ENCODE measurements around the gene GORASP1. TPM values are rescaled to one million over a fixed set of nuclear protein-coding genes. Genes with fewer than 3 reads are reported as not detected.
A peak's percentile ranks its signal among the peaks of the same experiment; 100 is the strongest.

The GORASP1 gene
- total and polyA plus RNA-seq, 2 donors (not counting 1 experiment from before 2014, with no cell fraction given): 32.1 to 37.5 TPM

- H4K20me1 ChIP-seq (ENCODE audit: control insufficient read depth, extremely low read depth, insufficient read depth, low read length): no peaks in the 10 kb centered on the region
- H3K4me1 ChIP-seq (ENCODE audit: control insufficient read depth, extremely low read depth, insufficient read depth, low read length): no peaks in the 10 kb centered on the region
- no peak overlapping the region for H3K4me3 ChIP-seq (replicated peaks in 1 of 4; ENCODE audit: control extremely low read depth in 1 of 4, insufficient read depth in 1 of 4, low read depth in 3 of 4, low read length in 4 of 4)
- H3K9ac ChIP-seq (ENCODE audit: insufficient read depth, low read length): no peak overlapping the region
- H3K27ac ChIP-seq (ENCODE audit: insufficient read depth, low read length): no peak overlapping the region
- H3K4me2 ChIP-seq (ENCODE audit: extremely low read depth, insufficient read depth, low read length): no peak overlapping the region
- TF ChIP-seq EZH2 (IDR thresholded peaks at IDR 0.05; ENCODE audit: low read length, missing control alignments) (no peak), CTCF (conservative IDR thresholded peaks at IDR 0.05 in 1 of 2, IDR thresholded peaks at IDR 0.05 in 1 of 2; ENCODE audit: low read depth in 1 of 2, low read length in 2 of 2) (no peak)
- no peak overlapping the region for H2AFZ ChIP-seq (ENCODE audit: low read length)
- peaks cover 9% of the 10 kb centered on the region for H3K36me3 ChIP-seq (ENCODE audit: control insufficient read depth, insufficient read depth, low read length)
- no peaks in the 10 kb centered on the region for H3K27me3 ChIP-seq (ENCODE audit: control insufficient read depth, insufficient read depth, low read length)
- DNase-seq (ENCODE audit: low read depth in 2 of 2): peak; percentile 5 to 32
- no peaks in the 10 kb centered on the region for H3K79me2 ChIP-seq (ENCODE audit: control insufficient read depth, insufficient read depth, low read length)
- no peaks in the 10 kb centered on the region for H3K9me3 ChIP-seq (ENCODE audit: control insufficient read depth, insufficient read depth, low read depth, low read length)
Observed at GRCh38 chr3:39088889-39089288, 18.5 kb downstream of the GORASP1 start.

- no peak overlapping the region for H3K4me2 ChIP-seq (ENCODE audit: extremely low read depth, insufficient read depth, low read length)
- H3K4me3 ChIP-seq (replicated peaks in 1 of 4; ENCODE audit: control extremely low read depth in 1 of 4, insufficient read depth in 1 of 4, low read depth in 3 of 4, low read length in 4 of 4): no peak overlapping the region
- no peaks in the 10 kb centered on the region for H4K20me1 ChIP-seq (ENCODE audit: control insufficient read depth, extremely low read depth, insufficient read depth, low read length)
- H2AFZ ChIP-seq (ENCODE audit: low read length): no peak overlapping the region
- H3K9ac ChIP-seq (ENCODE audit: insufficient read depth, low read length): no peak overlapping the region
- no peaks in the 10 kb centered on the region for H3K4me1 ChIP-seq (ENCODE audit: control insufficient read depth, extremely low read depth, insufficient read depth, low read length)
- no peaks in the 10 kb centered on the region for H3K79me2 ChIP-seq (ENCODE audit: control insufficient read depth, insufficient read depth, low read length)
- DNase-seq (ENCODE audit: low read depth in 2 of 2): no peak
- TF ChIP-seq CTCF (conservative IDR thresholded peaks at IDR 0.05 in 1 of 2, IDR thresholded peaks at IDR 0.05 in 1 of 2; ENCODE audit: low read depth in 1 of 2, low read length in 2 of 2) (no peak), EZH2 (IDR thresholded peaks at IDR 0.05; ENCODE audit: low read length, missing control alignments) (no peak)
- H3K27ac ChIP-seq (ENCODE audit: insufficient read depth, low read length): no peak overlapping the region
- no peaks in the 10 kb centered on the region for H3K9me3 ChIP-seq (ENCODE audit: control insufficient read depth, insufficient read depth, low read depth, low read length)
- H3K27me3 ChIP-seq (ENCODE audit: control insufficient read depth, insufficient read depth, low read length): no peaks in the 10 kb centered on the region
- H3K36me3 ChIP-seq (ENCODE audit: control insufficient read depth, insufficient read depth, low read length): peaks cover 9% of the 10 kb centered on the region
Observed at GRCh38 chr3:39088456-39088855, 19.0 kb downstream of the GORASP1 start.

GRCh38 chr3:39086144-39086543, 21.3 kb downstream of the GORASP1 start:
- Histone ChIP-seq H3K27ac (ENCODE audit: insufficient read depth, low read length) (no peak overlapping the region), H2AFZ (ENCODE audit: low read length) (no peak overlapping the region), H3K9me3 (ENCODE audit: control insufficient read depth, insufficient read depth, low read depth, low read length) (no peaks in the 10 kb centered on the region), H3K4me2 (ENCODE audit: extremely low read depth, insufficient read depth, low read length) (no peak overlapping the region), H3K79me2 (ENCODE audit: control insufficient read depth, insufficient read depth, low read length) (no peaks in the 10 kb centered on the region), H3K36me3 (ENCODE audit: control insufficient read depth, insufficient read depth, low read length) (peaks cover 7% of the 10 kb centered on the region), H3K4me3 (replicated peaks in 1 of 4; ENCODE audit: control extremely low read depth in 1 of 4, insufficient read depth in 1 of 4, low read depth in 3 of 4, low read length in 4 of 4) (no peak overlapping the region), H3K9ac (ENCODE audit: insufficient read depth, low read length) (no peak overlapping the region), H3K27me3 (ENCODE audit: control insufficient read depth, insufficient read depth, low read length) (no peaks in the 10 kb centered on the region), H3K4me1 (ENCODE audit: control insufficient read depth, extremely low read depth, insufficient read depth, low read length) (no peaks in the 10 kb centered on the region), H4K20me1 (ENCODE audit: control insufficient read depth, extremely low read depth, insufficient read depth, low read length) (no peaks in the 10 kb centered on the region)
- no peak for DNase-seq (ENCODE audit: low read depth in 2 of 2)
- TF ChIP-seq EZH2 (IDR thresholded peaks at IDR 0.05; ENCODE audit: low read length, missing control alignments): no peak
- no peak for TF ChIP-seq CTCF (conservative IDR thresholded peaks at IDR 0.05 in 1 of 2, IDR thresholded peaks at IDR 0.05 in 1 of 2; ENCODE audit: low read depth in 1 of 2, low read length in 2 of 2)

All from fibroblast of lung (primary cell).